ENCODE results near the gene ZNF106.

DNA sequence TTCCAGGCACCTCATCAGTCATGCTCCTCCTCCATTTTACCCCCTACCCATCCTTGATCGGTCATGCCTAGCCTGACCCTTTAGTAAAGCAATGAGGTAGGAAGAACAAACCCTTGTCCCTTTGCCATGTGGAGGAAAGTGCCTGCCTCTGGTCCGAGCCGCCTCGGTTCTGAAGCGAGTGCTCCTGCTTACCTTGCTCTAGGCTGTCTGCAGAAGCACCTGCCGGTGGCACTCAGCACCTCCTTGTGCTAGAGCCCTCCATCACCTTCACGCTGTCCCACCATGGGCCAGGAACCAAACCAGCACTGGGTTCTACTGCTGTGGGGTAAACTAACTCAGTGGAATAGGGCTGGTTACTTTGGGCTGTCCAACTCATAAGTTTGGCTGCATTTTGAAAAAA is 79.1 kb downstream of the ZNF106 start:
- TF ChIP-seq POLR2AphosphoS5 (IDR thresholded peaks at IDR 0.05; ENCODE audit: low read depth, low read length) = no peak
- TF ChIP-seq, protein P1, sequence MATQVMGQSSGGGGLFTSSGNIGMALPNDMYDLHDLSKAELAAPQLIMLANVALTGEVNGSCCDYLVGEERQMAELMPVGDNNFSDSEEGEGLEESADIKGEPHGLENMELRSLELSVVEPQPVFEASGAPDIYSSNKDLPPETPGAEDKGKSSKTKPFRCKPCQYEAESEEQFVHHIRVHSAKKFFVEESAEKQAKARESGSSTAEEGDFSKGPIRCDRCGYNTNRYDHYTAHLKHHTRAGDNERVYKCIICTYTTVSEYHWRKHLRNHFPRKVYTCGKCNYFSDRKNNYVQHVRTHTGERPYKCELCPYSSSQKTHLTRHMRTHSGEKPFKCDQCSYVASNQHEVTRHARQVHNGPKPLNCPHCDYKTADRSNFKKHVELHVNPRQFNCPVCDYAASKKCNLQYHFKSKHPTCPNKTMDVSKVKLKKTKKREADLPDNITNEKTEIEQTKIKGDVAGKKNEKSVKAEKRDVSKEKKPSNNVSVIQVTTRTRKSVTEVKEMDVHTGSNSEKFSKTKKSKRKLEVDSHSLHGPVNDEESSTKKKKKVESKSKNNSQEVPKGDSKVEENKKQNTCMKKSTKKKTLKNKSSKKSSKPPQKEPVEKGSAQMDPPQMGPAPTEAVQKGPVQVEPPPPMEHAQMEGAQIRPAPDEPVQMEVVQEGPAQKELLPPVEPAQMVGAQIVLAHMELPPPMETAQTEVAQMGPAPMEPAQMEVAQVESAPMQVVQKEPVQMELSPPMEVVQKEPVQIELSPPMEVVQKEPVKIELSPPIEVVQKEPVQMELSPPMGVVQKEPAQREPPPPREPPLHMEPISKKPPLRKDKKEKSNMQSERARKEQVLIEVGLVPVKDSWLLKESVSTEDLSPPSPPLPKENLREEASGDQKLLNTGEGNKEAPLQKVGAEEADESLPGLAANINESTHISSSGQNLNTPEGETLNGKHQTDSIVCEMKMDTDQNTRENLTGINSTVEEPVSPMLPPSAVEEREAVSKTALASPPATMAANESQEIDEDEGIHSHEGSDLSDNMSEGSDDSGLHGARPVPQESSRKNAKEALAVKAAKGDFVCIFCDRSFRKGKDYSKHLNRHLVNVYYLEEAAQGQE (IDR thresholded peaks at IDR 0.05; ENCODE audit: insufficient read depth in 1 of 2, low read depth in 2 of 2, low read length in 2 of 2) = no peak
- no peak for TF ChIP-seq TAF1 (IDR thresholded peaks at IDR 0.05; ENCODE audit: borderline replicate concordance, insufficient read depth, low read length)
- no peak for TF ChIP-seq SIN3A (IDR thresholded peaks at IDR 0.05; ENCODE audit: borderline replicate concordance, insufficient read depth, low read length)
